GM12872 (cell line): ENCODE data around the gene SMIM23.

ENCODE experiments used
- CTCF ChIP-seq: IDR thresholded peaks from 3 replicates; pipeline ENCODE4 v1.5.1; 2011; ENCODE audit warnings: low read depth, mild to moderate bottlenecking, low read length, moderate library complexity; ENCODE audit not compliant: insufficient read depth

SMIM23 gene

GRCh38 chr5:171773106-171773505 is 12.5 kb upstream of the SMIM23 start:
- no peak for TF ChIP-seq CTCF

GRCh38 chr5:171774418-171774817 is 11.2 kb upstream of the SMIM23 start:
- no peak for TF ChIP-seq CTCF

- TF ChIP-seq CTCF: no peak
Observed at GRCh38 chr5:171776213-171776612, 9.4 kb upstream of the SMIM23 start.

GRCh38 chr5:171776770-171777759 is 8.6 kb upstream of the SMIM23 start:
- no peak for TF ChIP-seq CTCF

GRCh38 chr5:171782332-171782966 is 3.2 kb upstream of the SMIM23 start:
- TF ChIP-seq CTCF: no peak

- no peak for TF ChIP-seq CTCF
Observed at GRCh38 chr5:171783051-171783450, 2.6 kb upstream of the SMIM23 start.

- no peak for TF ChIP-seq CTCF
Observed at GRCh38 chr5:171789353-171789752, 3.7 kb downstream of the SMIM23 start.
